Mesothelial cell of epicardium (in vitro differentiated cells): Measurements from ENCODE around the gene PHF23. TPM values are rescaled to one million over a fixed set of nuclear protein-coding genes. Genes with fewer than 3 reads are reported as not detected.

Source experiments
- DNase-seq, 2 experiments: peaks; one replicate each; pipeline ENCODE4 v3.0.0; 2021; ENCODE audit warnings: low spot score in 2 of 2; ENCODE audit not compliant: unreplicated experiment in 2 of 2
- H3K27ac Mint-ChIP-seq: 2 replicates; pipeline ENCODE4 v1.8.0; 2021; ENCODE audit warnings: mixed read lengths
- H3K27me3 Mint-ChIP-seq: 2 replicates; pipeline ENCODE4 v1.8.0; 2021; ENCODE audit warnings: low read depth, mixed read lengths
- H3K36me3 Mint-ChIP-seq: 2 replicates; pipeline ENCODE4 v1.8.0; 2021; ENCODE audit warnings: mixed read lengths
- H3K4me1 Mint-ChIP-seq: 2 replicates; pipeline ENCODE4 v1.8.0; 2021; ENCODE audit warnings: mixed read lengths
- H3K4me3 Mint-ChIP-seq: 2 replicates; pipeline ENCODE4 v1.8.0; 2021; ENCODE audit warnings: mild to moderate bottlenecking, moderate library complexity, mixed read lengths
- H3K9me3 Mint-ChIP-seq: 2 replicates; pipeline ENCODE4 v1.8.0; 2021; ENCODE audit warnings: mixed read lengths
- CTCF ChIP-seq: fragments of 200-600 bp; sonication (generic); IDR thresholded peaks from one replicate; pipeline ENCODE4 v1.5.0; 2021; ENCODE audit warnings: antibody characterized with exemption; ENCODE audit not compliant: unreplicated experiment
- total RNA-seq: library from RNA; stranded (reverse); gene quantifications from 3 replicates; pipeline ENCODE4 v1.2.1, GENCODE V29; 2021

PHF23 gene
- total RNA-seq, 1 donor from 2014 or later, result 57.1 TPM

- Mint-ChIP-seq H3K4me1 (peaks cover 50% of the 10 kb centered on the region), H3K4me3 (peak overlapping the region; percentile 95), H3K9me3 (no peaks in the 10 kb centered on the region), H3K36me3 (peaks cover 17% of the 10 kb centered on the region), H3K27ac (peak overlapping the region; percentile 87), H3K27me3 (no peaks in the 10 kb centered on the region)
- DNase-seq, result peak in 1 of 2 experiments; percentile 68
- TF ChIP-seq CTCF, result no peak
Measured at GRCh38 chr17:7237761-7238419, 1.4 kb downstream of the PHF23 start.

- H3K9me3 Mint-ChIP-seq, result no peaks in the 10 kb centered on the region
- H3K27ac Mint-ChIP-seq, result peak overlapping the region; percentile 87
- peaks cover 53% of the 10 kb centered on the region for H3K4me1 Mint-ChIP-seq
- H3K36me3 Mint-ChIP-seq, result peaks cover 17% of the 10 kb centered on the region
- H3K27me3 Mint-ChIP-seq, result no peaks in the 10 kb centered on the region
- no peak for DNase-seq
- peak overlapping the region; percentile 95 for H3K4me3 Mint-ChIP-seq
- TF ChIP-seq CTCF, result no peak
Measured at GRCh38 chr17:7237266-7237760, 1.9 kb downstream of the PHF23 start.

- TF ChIP-seq CTCF, result no peak
- peak overlapping the region; percentile 95 for H3K4me3 Mint-ChIP-seq
- no peak for DNase-seq
- no peaks in the 10 kb centered on the region for H3K9me3 Mint-ChIP-seq
- peaks cover 20% of the 10 kb centered on the region for H3K36me3 Mint-ChIP-seq
- H3K27me3 Mint-ChIP-seq, result no peaks in the 10 kb centered on the region
- H3K27ac Mint-ChIP-seq, result peak overlapping the region; percentile 87
- peaks cover 54% of the 10 kb centered on the region for H3K4me1 Mint-ChIP-seq
Measured at GRCh38 chr17:7236808-7237207, 2.4 kb downstream of the PHF23 start.

- no peaks in the 10 kb centered on the region for H3K9me3 Mint-ChIP-seq
Measured at GRCh38 chr17:7235693-7236665, 3.3 kb downstream of the PHF23 start.

More at GRCh38 chr17:7235693-7236665, 3.3 kb downstream of the PHF23 start:
- TF ChIP-seq CTCF, result no peak
- H3K4me3 Mint-ChIP-seq, result peak overlapping the region; percentile 98
- peaks cover 46% of the 10 kb centered on the region for H3K4me1 Mint-ChIP-seq
- peak overlapping the region; percentile 25 for H3K27ac Mint-ChIP-seq
- DNase-seq, result no peak
- no peaks in the 10 kb centered on the region for H3K27me3 Mint-ChIP-seq
- H3K36me3 Mint-ChIP-seq, result peaks cover 16% of the 10 kb centered on the region
